Kidney (tissue), 14 donors: Measurements from ENCODE around the gene ZCCHC14. TPM values are rescaled to one million over a fixed set of nuclear protein-coding genes. Genes with fewer than 3 reads are reported as not detected.

Experiments used
- DNase-seq, 5 donors: peaks; one replicate each; pipeline ENCODE4 v3.0.0-alpha.2; 2013 to 2020
- FAIRE-seq: peaks from 2 replicates; lab custom pipeline; 2012; peaks lifted over from hg19 to GRCh38; lab: Jason Lieb, UNC
- H3K27ac ChIP-seq, 2 donors: one replicate each; pipeline ENCODE4 v1.7.0; 2013; ENCODE audit warnings: low read depth in 2 of 2, low read length in 2 of 2, inconsistent platforms in 1 of 2
- H3K27me3 ChIP-seq: one replicate; pipeline ENCODE4 v1.7.1; 2013; ENCODE audit warnings: low read length, inconsistent platforms; ENCODE audit not compliant: control insufficient read depth, insufficient read depth
- H3K36me3 ChIP-seq, 3 donors: one replicate each; pipeline versions ENCODE4 v1.7.0 to v1.7.1; 2013; ENCODE audit warnings: low read length in 3 of 3, control low read depth in 1 of 3, inconsistent platforms in 1 of 3; ENCODE audit not compliant: insufficient read depth in 3 of 3, control insufficient read depth in 2 of 3
- H3K4me1 ChIP-seq, 3 donors: one replicate each; pipeline versions ENCODE4 v1.7.0 to v1.7.1; 2013; ENCODE audit warnings: low read length in 3 of 3, inconsistent platforms in 1 of 3, low read depth in 1 of 3; ENCODE audit not compliant: control insufficient read depth in 2 of 3, insufficient read depth in 2 of 3
- H3K4me3 ChIP-seq, 3 donors: one replicate each; pipeline versions ENCODE4 v1.7.0 to v1.8.1; 2013; ENCODE audit warnings: low read length in 3 of 3, control low read depth in 1 of 3, inconsistent platforms in 1 of 3
- H3K9ac ChIP-seq, 3 donors: one replicate each; pipeline versions ENCODE4 v1.7.0 to v1.7.1; 2013; ENCODE audit warnings: low read length in 3 of 3, control low read depth in 1 of 3, inconsistent platforms in 1 of 3
- H3K9me3 ChIP-seq, 3 donors: one replicate each; pipeline versions ENCODE4 v1.7.0 to v1.7.1; 2013; ENCODE audit warnings: low read length in 3 of 3, control low read depth in 1 of 3, inconsistent platforms in 1 of 3; ENCODE audit not compliant: control insufficient read depth in 2 of 3, insufficient read depth in 1 of 3
- intact Hi-C: fragments of 100-400 bp; cut with DNase I; formaldehyde crosslinking; loops from one replicate; pipeline ENCODE4 v1.11.1; 2022
- polyA plus RNA-seq: library from polyadenylated mRNA; stranded (reverse); fragments of 350-450 nt; fragmentation: Illumina TruSeq; extraction: RNeasy Lipid Tissue Mini Kit (QIAGEN cat#74804); gene quantifications from one replicate; pipeline ENCODE4 v1.2.3, GENCODE V29; 2014; ENCODE audit warnings: low read depth, low replicate concordance; ENCODE audit not compliant: insufficient read depth
- total RNA-seq: library from RNA; stranded (reverse); fragmentation: NEBNext Ultra II Directional; extraction: Animal tissue kit (Norgen Biotek cat#: 25700); gene quantifications from one replicate; pipeline ENCODE4 v1.2.1, GENCODE V29; 2021
- TF ChIP-seq, protein P1 (sequence below): IDR thresholded peaks from 3 replicates; pipeline ENCODE4 v1.5.1; 2012; ENCODE audit warnings: mild to moderate bottlenecking, moderate library complexity, borderline replicate concordance; ENCODE audit not compliant: insufficient read depth; ENCODE audit errors: extremely low read depth
- donor health status: control.
- donor health status: control.
- donor health status: control.
- donor health status: control.
- donor health status: control.
- donor health status: DM: yes; HTN: yes; CAD: no.
- donor health status: Normal renal cell carcinoma (clear cell type).

ZCCHC14 gene
- total and polyA plus RNA-seq, 2 donors from 2014 or later: 6.4 to 32.8 TPM

GRCh38 chr16:87535855-87536794, 43.3 kb upstream of the ZCCHC14 start:
- Histone ChIP-seq H3K9me3 (peaks cover 0 to 6% (median 3%) of the 10 kb centered on the region in 3 donors), H3K27ac (no peak overlapping the region), H3K9ac (no peak overlapping the region), H3K27me3 (no peaks in the 10 kb centered on the region), H3K4me3 (no peak overlapping the region), H3K36me3 (no peaks in the 10 kb centered on the region), H3K4me1 (peaks cover 0 to 5% (median 0%) of the 10 kb centered on the region in 3 donors)
- DNase-seq (no peak), FAIRE-seq (no peak)
- intact Hi-C loops: no loop called here
- TF ChIP-seq, protein P1, sequence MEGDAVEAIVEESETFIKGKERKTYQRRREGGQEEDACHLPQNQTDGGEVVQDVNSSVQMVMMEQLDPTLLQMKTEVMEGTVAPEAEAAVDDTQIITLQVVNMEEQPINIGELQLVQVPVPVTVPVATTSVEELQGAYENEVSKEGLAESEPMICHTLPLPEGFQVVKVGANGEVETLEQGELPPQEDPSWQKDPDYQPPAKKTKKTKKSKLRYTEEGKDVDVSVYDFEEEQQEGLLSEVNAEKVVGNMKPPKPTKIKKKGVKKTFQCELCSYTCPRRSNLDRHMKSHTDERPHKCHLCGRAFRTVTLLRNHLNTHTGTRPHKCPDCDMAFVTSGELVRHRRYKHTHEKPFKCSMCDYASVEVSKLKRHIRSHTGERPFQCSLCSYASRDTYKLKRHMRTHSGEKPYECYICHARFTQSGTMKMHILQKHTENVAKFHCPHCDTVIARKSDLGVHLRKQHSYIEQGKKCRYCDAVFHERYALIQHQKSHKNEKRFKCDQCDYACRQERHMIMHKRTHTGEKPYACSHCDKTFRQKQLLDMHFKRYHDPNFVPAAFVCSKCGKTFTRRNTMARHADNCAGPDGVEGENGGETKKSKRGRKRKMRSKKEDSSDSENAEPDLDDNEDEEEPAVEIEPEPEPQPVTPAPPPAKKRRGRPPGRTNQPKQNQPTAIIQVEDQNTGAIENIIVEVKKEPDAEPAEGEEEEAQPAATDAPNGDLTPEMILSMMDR: no peak

DNA sequence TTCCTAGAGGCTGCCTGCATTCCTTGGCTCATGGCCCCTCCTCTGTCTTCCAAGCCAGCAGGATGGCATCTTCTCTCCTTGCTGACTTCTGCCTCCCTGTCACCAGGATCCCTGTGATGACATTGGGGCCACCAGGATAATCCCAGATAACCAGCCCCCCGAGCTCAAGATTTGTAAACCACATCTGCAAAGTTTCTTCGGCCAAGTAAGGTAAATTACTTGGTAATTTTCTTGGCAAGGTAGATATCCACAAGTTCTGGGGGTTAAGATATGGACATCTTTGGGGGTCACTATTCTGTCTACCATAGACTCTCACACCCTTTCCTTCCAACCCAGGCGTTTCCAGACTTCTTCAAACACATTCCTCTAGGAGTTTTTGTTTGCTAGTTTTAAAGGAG, 42.6 kb upstream of the ZCCHC14 start:
- TF ChIP-seq, protein P1: no peak
- Histone ChIP-seq H3K27ac (no peak overlapping the region), H3K4me3 (no peak overlapping the region), H3K27me3 (no peaks in the 10 kb centered on the region), H3K4me1 (peaks cover 0 to 1% (median 0%) of the 10 kb centered on the region in 3 donors), H3K36me3 (no peaks in the 10 kb centered on the region), H3K9me3 (peaks cover 0 to 6% (median 3%) of the 10 kb centered on the region in 3 donors), H3K9ac (no peak overlapping the region)
- no peak for DNase-seq
- intact Hi-C loops: no loop called here
- FAIRE-seq: no peak

DNA sequence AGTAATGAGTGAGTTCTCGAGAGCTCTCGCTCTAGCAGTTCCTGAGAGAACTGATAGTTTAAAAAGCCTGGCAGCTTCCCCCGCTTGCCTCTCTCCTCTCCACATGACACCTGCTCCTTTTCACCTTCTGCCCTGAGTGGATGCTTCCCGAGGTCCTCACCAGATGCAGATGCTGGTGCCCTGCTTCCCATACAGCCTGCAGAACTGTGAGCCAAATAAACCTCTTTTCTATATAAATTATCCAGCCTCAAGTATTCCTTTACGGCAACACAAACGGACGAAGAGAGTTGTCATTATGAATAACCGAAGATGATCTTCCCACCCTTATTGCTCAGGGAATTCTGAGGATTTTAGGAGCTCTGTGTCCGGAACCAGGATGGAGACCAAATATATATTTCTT, 41.9 kb upstream of the ZCCHC14 start:
- FAIRE-seq: no peak
- intact Hi-C loops: no loop called here

More for the DNA sequence above, 41.9 kb upstream of the ZCCHC14 start:
- peaks cover 0 to 6% (median 3%) of the 10 kb centered on the region in 3 donors for H3K9me3 ChIP-seq
- no peak overlapping the region for H3K4me3 ChIP-seq
- no peaks in the 10 kb centered on the region for H3K27me3 ChIP-seq
- TF ChIP-seq, protein P1: no peak
- H3K36me3 ChIP-seq: no peaks in the 10 kb centered on the region
- no peak overlapping the region for H3K9ac ChIP-seq
- H3K4me1 ChIP-seq: no peaks in the 10 kb centered on the region
- H3K27ac ChIP-seq: no peak overlapping the region
- no peak for DNase-seq
